Naive thymus-derived CD8-positive, alpha-beta T cell (primary cell): ENCODE results near the gene DIPK1A. TPM values are rescaled to one million over a fixed set of nuclear protein-coding genes. Genes with fewer than 3 reads are reported as not detected.
"Not testable (repeated sequence)": the region's sequence is repeated elsewhere in the genome, so short reads cannot be mapped to it uniquely, and the experiment has no call there.

Source experiments
- ATAC-seq, 2 donors: fragments of 150-1000 bp; cut with Tn5 transposase in 1 of 2; sonication (Bioruptor Pico), chemical (Tn5 transposase) in 1 of 2; 1 replicate in 1 of 2; 2 replicates in 1 of 2; pipeline ENCODE4 v1.10.0; 2021; ENCODE audit warnings: mild to moderate bottlenecking in 2 of 2, moderate library complexity in 2 of 2
- POLR2A ChIA-PET: fragments of 350-600 bp; sonication (Branson Sonifier 250); formaldehyde crosslinking; loops from one replicate; lab custom pipeline; 2021; ENCODE audit warnings: antibody characterized with exemption; lab: Charles Lee
- DNase-seq, 10 donors: peaks; one replicate each; pipeline versions ENCODE4 v3.0.0 to v3.0.0-alpha.2; 2020 to 2022
- H3K27ac Mint-ChIP-seq, 10 donors: one replicate each; pipeline ENCODE4 v1.8.0; 2020 to 2022; ENCODE audit warnings: mild to moderate bottlenecking in 10 of 10, mixed read lengths in 10 of 10, moderate library complexity in 4 of 10, inconsistent platforms in 1 of 10
- H3K27me3 Mint-ChIP-seq, 5 donors: one replicate each; pipeline ENCODE4 v1.8.0; 2021 to 2022; ENCODE audit warnings: mixed read lengths in 5 of 5
- H3K36me3 Mint-ChIP-seq, 3 donors: one replicate each; pipeline ENCODE4 v1.8.0; 2020 to 2022; ENCODE audit warnings: mixed read lengths in 3 of 3, mild to moderate bottlenecking in 2 of 3, inconsistent platforms in 1 of 3
- H3K4me1 Mint-ChIP-seq, 4 donors: one replicate each; pipeline ENCODE4 v1.8.0; 2021 to 2022; ENCODE audit warnings: mixed read lengths in 4 of 4
- H3K4me3 Mint-ChIP-seq, 10 donors: one replicate each; pipeline ENCODE4 v1.8.0; 2020 to 2022; ENCODE audit warnings: mild to moderate bottlenecking in 10 of 10, mixed read lengths in 10 of 10, moderate library complexity in 6 of 10, inconsistent platforms in 1 of 10
- H3K9me3 Mint-ChIP-seq, 9 donors: one replicate each; pipeline ENCODE4 v1.8.0; 2020 to 2022; ENCODE audit warnings: mixed read lengths in 9 of 9, mild to moderate bottlenecking in 3 of 9, inconsistent platforms in 1 of 9, moderate library complexity in 1 of 9
- polyA plus RNA-seq, 3 donors: library from polyadenylated mRNA; unstranded; fragments of 300-500 nt; fragmentation: Illumina TruSeq; gene quantifications; one replicate each; pipeline ENCODE4 v1.2.3, GENCODE V29; 2021
- total RNA-seq, 8 experiments: library from RNA in 2 of 8; stranded (reverse) in 2 of 8; gene quantifications; one replicate each; pipeline ENCODE4 v1.2.3 and lab custom pipeline; 2021 to 2026

DIPK1A gene
- total and polyA plus RNA-seq, 5 experiments from 2014 or later: 11.5 to 14.8 (median 14.1) TPM

DNA sequence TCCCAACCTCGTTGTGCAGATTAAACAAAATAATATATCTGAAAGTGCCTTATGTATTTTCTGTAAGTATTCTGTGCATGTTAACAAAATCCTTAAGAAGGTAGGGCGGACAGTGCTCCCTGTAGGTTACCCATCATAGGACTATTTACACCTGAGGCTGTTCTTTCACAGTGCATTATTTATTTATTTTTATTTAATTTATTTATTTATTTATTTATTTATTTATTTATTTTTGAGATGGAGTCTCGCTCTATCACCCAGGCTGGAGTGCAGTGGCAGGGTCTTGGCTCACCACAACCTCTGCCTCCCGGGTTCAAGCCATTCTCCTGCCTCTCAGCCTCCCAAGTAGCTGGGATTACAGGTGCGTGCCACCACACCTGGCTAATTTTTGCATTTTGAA is 12.8 kb upstream of the DIPK1A start:
- POLR2A ChIA-PET: interaction anchor here (2.6 kb wide), 1 partner anchor 12 kb away, joined by 22 read pairs; the partner anchor contains the start of gene DIPK1A
- Mint-ChIP-seq H3K27ac (peak overlapping the region in 3 of 10 donors; percentile 27 to 76 (median 75)), H3K4me1 (peaks cover 12 to 66% (median 25%) of the 10 kb centered on the region in 4 donors)
- H3K36me3 Mint-ChIP-seq, ATAC-seq, DNase-seq, H3K4me3 Mint-ChIP-seq, H3K27me3 Mint-ChIP-seq, H3K9me3 Mint-ChIP-seq: not testable (repeated sequence)

DNA sequence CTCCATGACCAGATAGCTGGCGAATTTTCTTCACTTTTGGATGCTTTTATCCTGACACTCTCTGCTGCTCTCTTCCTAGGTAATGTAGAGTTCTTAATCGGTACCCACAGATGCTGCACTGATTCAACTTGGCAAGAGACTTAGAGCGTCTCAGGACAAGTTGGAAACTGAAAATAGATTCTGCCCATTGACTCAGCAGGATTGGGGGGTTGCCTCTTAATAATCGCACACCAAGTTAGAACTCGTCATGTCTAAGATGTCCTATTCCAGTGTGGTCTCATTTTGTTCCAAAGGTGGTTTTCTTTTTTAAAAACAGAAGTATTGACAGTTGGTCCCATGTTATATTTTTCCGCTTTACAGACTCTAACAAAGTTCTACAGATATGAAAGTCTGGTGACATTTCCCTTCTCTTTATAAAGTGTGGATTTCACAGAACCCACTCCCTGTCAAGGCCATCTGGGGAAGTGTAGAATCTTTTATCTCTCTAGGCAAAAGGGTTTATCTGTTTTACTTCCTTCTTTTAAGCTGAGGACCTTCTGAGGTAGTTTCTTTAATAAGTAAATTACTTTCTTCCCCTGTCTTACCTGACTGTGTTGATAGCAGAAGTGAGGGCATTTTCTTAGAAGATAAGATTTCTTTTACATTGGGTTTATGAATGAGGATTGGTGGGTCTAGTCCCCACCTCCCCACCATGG is 12.1 kb upstream of the DIPK1A start:
- peaks cover 17 to 67% (median 29%) of the 10 kb centered on the region in 4 donors for H3K4me1 Mint-ChIP-seq
- POLR2A ChIA-PET: no interaction called here

DNA sequence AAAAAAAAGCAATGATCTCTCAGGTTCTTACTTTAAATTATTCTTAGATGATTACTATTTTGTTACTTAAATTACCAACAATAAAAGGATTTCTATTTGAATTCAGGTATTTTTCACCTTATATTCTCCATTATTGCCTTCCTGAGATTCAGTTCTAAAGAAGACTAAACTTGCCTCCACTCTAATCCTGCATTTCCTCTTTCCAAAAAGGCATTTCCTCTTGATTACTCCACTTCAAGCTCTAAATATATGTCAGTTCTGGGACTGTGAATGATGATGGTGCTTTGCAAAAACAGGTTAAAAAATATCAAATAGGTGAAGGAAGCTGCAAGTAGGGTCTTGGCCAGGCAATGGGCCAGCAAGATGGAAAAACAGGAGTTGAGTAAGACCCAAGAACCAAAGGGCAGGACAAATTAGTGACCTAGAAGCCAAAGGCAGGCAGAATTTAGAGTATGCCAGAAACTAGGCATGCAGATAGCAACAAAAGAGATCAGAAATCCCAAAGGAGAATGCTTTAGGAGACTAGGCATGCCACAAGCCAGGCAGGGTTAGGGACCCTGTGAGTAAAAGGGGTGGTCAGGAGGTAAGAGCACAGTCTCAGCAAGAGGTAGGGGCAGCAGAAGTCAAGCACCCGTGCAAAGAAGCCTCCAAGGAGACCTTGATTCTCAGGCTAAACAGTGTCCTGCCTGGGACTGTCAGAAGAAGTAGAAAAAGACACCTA is 11.3 kb upstream of the DIPK1A start:
- POLR2A ChIA-PET: interaction anchor here (1.8 to 2.8 kb wide), 3 partner anchors 9 to 22 kb away, joined by 5 to 15 read pairs (median 11); partner anchors contain the start of gene DIPK1A
- no peak overlapping the region for H3K4me3 Mint-ChIP-seq
- H3K36me3 Mint-ChIP-seq: no peaks in the 10 kb centered on the region
- peak overlapping the region in 8 of 10 donors; percentile 23 to 88 (median 76) for H3K27ac Mint-ChIP-seq
- H3K27me3 Mint-ChIP-seq: no peaks in the 10 kb centered on the region
- peaks cover 19 to 69% (median 35%) of the 10 kb centered on the region in 4 donors for H3K4me1 Mint-ChIP-seq
- no peak for DNase-seq
- H3K9me3 Mint-ChIP-seq: no peaks in the 10 kb centered on the region
- no peak for ATAC-seq

More for the DNA sequence above, 12.1 kb upstream of the DIPK1A start:
- ATAC-seq (no peak), DNase-seq (no peak)
- H3K27ac Mint-ChIP-seq: peak overlapping the region in 9 of 10 donors; percentile 0 to 88 (median 55)
- peak overlapping the region in 1 of 10 donors; percentile 40 for H3K4me3 Mint-ChIP-seq
- no peaks in the 10 kb centered on the region for H3K9me3 Mint-ChIP-seq
- no peaks in the 10 kb centered on the region for H3K36me3 Mint-ChIP-seq
- H3K27me3 Mint-ChIP-seq: no peaks in the 10 kb centered on the region

DNA sequence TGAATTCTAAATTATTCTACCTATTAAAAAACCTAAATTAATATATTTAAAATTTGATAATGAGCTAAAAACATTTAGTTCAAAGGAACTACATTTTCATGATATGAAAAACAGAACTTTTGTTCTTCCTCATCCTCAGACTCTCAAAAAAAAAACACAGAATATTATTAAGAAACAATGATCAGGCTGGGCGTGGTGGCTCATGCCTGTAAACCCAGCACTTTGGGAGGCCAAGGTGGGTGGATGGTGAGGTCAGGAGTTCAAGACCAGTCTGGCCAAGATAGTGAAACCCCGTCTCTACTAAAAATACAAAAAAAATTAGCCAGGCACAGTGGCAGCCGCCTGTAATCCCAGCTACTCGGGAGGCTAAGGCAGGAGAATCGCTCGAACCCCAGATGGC is 10.7 kb upstream of the DIPK1A start:
- DNase-seq, H3K4me3 Mint-ChIP-seq, H3K36me3 Mint-ChIP-seq, H3K27ac Mint-ChIP-seq, ATAC-seq, H3K9me3 Mint-ChIP-seq, H3K27me3 Mint-ChIP-seq: not testable (repeated sequence)
- POLR2A ChIA-PET: interaction anchor here (1.8 to 2.8 kb wide), 3 partner anchors 9 to 22 kb away, joined by 5 to 15 read pairs (median 11); partner anchors contain the start of gene DIPK1A
- H3K4me1 Mint-ChIP-seq: peaks cover 19 to 64% (median 35%) of the 10 kb centered on the region in 4 donors

DNA sequence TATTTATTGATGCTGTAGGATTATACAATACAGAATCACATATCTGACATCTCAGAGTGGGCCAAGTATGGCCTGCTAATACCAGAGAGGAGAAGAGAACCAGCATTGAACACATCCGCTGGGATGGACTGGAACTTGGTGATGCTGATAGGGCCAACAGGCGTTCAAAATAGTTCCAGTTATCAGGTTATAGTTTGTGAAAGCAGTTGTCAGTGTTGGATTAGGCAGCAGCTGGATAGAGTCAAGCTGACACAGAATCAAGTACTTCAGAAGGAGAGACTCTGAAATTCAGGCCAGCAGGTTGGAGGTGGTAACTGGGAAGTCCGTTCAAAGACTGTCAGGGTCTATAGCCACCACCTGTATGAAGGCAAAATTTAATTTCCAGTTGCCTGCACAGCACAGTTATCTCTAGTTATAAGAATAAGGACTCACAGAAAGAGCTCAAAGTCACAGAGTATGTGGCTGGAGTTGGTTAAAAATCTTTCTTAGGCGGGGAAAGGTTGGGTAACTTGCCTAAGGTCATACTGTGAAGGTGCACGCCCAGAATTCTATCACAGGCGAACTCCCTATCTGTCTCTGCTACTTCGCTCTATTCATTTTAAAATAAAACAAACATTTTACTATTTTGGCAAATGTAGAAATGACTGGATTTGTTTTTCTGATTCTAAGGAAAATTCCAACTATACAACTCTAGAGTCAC is 9.9 kb upstream of the DIPK1A start:
- Mint-ChIP-seq H3K27ac (peak overlapping the region in 3 of 10 donors; percentile 2 to 32 (median 22)), H3K36me3 (no peaks in the 10 kb centered on the region), H3K27me3 (no peaks in the 10 kb centered on the region), H3K9me3 (no peaks in the 10 kb centered on the region), H3K4me3 (no peak overlapping the region), H3K4me1 (peaks cover 19 to 56% (median 35%) of the 10 kb centered on the region in 4 donors)
- ATAC-seq (no peak), DNase-seq (no peak)
- POLR2A ChIA-PET: interaction anchor here (0.7 to 2.8 kb wide), 5 partner anchors 9 to 654 kb away, joined by 3 to 15 read pairs (median 5); partner anchors contain the start of gene DIPK1A

DNA sequence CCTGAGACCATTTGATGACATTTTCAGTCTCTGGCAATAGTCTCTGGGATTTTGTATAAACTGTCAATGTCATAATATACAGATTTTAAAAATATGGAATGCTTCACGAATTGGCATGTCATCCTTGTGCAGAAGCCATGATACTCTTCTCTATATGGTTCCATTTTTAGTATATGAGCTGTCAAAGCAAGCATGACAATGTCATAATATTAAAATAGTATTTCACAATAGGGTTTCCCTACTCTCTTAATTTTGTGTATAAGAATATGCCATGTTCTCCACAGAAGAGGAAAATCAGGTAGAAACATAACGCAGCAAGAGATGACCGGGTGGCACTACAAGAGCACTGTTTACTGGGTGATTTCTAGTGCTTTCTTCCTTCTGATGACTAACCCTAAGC is 8.3 kb upstream of the DIPK1A start:
- H3K4me1 Mint-ChIP-seq: peaks cover 16 to 43% (median 28%) of the 10 kb centered on the region in 4 donors
- no peak overlapping the region for H3K4me3 Mint-ChIP-seq
- POLR2A ChIA-PET: interaction anchor here (1.7 to 4.4 kb wide), 3 partner anchors 8 to 24 kb away, joined by 8 to 23 read pairs (median 15); partner anchors contain the start of gene DIPK1A
- DNase-seq (no peak), ATAC-seq (no peak)
- H3K36me3 Mint-ChIP-seq: no peaks in the 10 kb centered on the region
- peak overlapping the region in 1 of 10 donors; percentile 19 for H3K27ac Mint-ChIP-seq
- H3K27me3 Mint-ChIP-seq: no peaks in the 10 kb centered on the region
- H3K9me3 Mint-ChIP-seq: no peaks in the 10 kb centered on the region

DNA sequence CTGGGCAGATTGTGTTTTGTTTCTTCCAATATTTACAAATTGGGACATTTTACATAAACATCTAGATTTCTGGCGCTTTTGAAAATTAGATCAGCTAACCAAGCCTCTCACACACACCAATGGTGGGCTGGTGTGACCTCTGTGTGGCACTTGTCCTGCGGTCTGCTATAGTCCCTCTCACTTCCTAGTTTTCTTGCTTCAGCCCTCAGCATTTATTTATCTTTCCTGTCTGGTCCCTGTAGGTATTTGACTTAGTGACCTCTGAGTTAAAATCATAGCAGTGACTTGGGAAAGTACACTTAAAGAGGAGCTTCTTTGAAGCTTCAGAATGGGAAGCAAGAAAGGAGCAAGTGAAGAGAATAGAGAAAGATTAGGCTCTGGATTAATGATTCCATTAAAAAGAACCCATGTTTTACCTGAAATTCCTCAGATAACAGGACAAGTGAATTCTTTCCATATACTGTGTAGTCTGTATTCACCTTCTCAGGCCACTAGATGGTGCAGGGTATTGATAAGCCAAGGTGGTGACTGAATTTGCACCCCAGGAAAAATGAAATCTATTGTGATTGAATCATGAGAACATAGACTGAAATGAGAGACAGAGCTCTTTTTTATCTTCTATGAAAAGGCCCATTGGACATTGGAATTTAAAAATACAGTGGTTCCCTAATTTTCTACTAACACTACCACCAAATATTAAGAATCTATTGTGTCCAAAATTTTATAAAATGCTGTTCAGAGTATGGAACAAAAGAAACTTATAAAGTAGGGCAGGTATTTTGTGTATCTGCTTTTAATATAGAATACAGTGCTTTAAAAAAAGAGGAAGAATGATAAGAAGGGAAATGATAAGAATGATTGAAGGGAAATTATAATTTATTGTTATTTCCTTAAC is 7.1 kb upstream of the DIPK1A start:
- DNase-seq (peak in 4 of 10 donors; percentile 26 to 52 (median 45)), ATAC-seq (peak; percentile 28 to 39)
- no peaks in the 10 kb centered on the region for H3K36me3 Mint-ChIP-seq
- no peaks in the 10 kb centered on the region for H3K9me3 Mint-ChIP-seq
- POLR2A ChIA-PET: interaction anchor here (0.6 to 4.4 kb wide), 6 partner anchors 13 to 114 kb away, joined by 4 to 23 read pairs (median 6); no protein-coding TSS in a partner anchor
- H3K27ac Mint-ChIP-seq: peak overlapping the region in 8 of 10 donors; percentile 11 to 79 (median 38)
- no peak overlapping the region for H3K4me3 Mint-ChIP-seq
- no peaks in the 10 kb centered on the region for H3K27me3 Mint-ChIP-seq
- peaks cover 13 to 36% (median 23%) of the 10 kb centered on the region in 4 donors for H3K4me1 Mint-ChIP-seq

DNA sequence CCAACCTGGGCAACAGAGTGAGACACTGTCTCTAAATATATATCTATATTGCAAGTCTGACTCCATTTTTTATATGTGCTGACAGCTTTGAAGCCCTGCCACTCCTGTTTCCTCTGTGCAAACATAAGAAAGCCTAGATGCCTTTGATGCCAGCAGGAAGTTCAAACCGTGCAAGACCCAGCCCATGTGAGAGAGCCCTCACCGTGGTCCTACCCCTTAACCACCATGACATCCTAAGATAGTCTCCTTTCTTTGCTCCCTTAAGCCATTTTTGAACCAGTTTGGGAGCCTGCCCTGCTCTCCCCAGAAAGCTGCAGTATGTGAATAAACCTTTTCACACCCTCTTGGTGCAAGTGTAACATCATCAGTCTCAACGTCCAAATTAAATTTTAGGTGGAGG is 3.7 kb upstream of the DIPK1A start:
- peaks cover 14 to 28% (median 18%) of the 10 kb centered on the region in 4 donors for H3K4me1 Mint-ChIP-seq
- DNase-seq (peak in 9 of 10 donors; percentile 36 to 86 (median 64)), ATAC-seq (peak; percentile 35 to 47)
- H3K36me3 Mint-ChIP-seq: no peaks in the 10 kb centered on the region
- H3K9me3 Mint-ChIP-seq: no peaks in the 10 kb centered on the region
- no peak overlapping the region for H3K4me3 Mint-ChIP-seq
- no peak overlapping the region for H3K27ac Mint-ChIP-seq
- H3K27me3 Mint-ChIP-seq: no peaks in the 10 kb centered on the region
- POLR2A ChIA-PET: interaction anchor here (0.6 to 5.6 kb wide), 6 partner anchors 16 to 215 kb away, joined by 3 to 51 read pairs (median 6); partner anchors contain the start of gene TMED5

DNA sequence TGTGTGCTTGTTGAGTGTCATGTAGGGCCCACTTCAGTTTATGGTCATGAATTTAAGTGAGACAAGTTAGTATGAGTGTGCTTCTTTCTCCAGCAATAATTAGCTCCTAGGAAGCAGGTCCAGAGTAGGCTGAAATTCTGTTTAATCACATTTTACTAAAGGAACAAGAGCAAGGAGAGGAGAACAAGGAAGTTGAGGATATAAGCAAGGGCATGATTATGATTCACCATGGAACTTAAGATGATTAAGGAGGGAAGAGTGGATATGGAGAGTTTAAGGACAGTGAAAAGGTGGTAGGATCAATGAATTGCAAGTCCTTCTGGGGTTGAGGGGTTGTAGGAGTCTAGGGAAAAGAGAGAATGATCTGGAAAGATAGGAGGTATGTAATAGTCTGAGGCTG is 3.1 kb upstream of the DIPK1A start:
- DNase-seq (no peak), ATAC-seq (no peak)
- no peak overlapping the region for H3K4me3 Mint-ChIP-seq
- POLR2A ChIA-PET: interaction anchor here (1.2 to 5.6 kb wide), 6 partner anchors 11 to 215 kb away, joined by 4 to 51 read pairs (median 8); partner anchors contain the start of gene TMED5
- H3K36me3 Mint-ChIP-seq: no peaks in the 10 kb centered on the region
- H3K4me1 Mint-ChIP-seq: peaks cover 15 to 24% (median 20%) of the 10 kb centered on the region in 4 donors
- no peak overlapping the region for H3K27ac Mint-ChIP-seq
- H3K27me3 Mint-ChIP-seq: no peaks in the 10 kb centered on the region
- H3K9me3 Mint-ChIP-seq: no peaks in the 10 kb centered on the region

DNA sequence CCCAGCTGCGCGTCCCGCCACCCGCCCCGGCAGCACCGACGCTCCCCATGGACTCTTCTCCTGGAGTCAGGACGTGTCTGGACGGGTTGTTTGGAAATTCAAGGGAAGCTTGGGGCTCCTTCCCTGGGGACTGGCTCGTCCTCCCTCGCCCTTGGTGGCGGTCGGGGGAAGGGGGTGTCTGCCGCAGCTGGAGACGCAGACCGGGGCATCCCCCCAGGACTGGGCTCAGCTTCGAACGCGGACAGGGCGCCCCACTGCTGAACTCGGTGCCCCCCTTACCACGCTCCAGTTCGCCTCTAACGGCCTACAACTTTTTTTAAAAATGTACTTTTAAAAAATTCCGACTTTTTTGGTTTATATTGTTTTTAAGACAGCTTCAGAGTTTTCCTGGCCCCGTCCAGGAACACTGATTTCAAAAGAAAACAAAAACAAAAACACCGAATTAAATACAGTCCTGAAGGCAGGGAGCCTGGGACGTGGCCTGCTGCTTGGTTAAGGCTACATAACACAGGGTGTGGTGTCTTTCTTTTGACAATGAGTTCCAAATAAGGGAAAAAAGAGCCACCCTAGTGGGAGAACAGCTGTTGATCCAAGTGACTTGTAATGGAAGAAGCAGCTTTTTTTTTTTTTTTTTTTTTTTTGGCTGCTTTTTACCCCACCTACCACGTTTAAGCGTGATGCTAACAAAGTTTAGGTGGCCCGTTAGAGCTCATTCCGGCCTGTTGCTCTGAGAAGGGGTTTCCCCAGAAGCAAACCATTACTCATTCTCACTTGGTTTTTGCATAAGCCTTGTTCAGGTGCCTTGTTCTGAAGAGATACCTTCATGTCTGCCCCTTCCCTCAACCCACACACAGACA is 862 bp upstream of the DIPK1A start:
- peaks cover 13 to 29% (median 28%) of the 10 kb centered on the region in 4 donors for H3K4me1 Mint-ChIP-seq

More for the DNA sequence above, 862 bp upstream of the DIPK1A start:
- ATAC-seq (peak; percentile 67 to 68), DNase-seq (peak; percentile 36 to 88 (median 74))
- Mint-ChIP-seq H3K4me3 (no peak overlapping the region), H3K27ac (no peak overlapping the region), H3K9me3 (no peaks in the 10 kb centered on the region), H3K27me3 (no peaks in the 10 kb centered on the region), H3K36me3 (no peaks in the 10 kb centered on the region)
- POLR2A ChIA-PET: interaction anchor here (0.5 to 5.6 kb wide), 31 partner anchors 9 to 917 kb away, joined by 3 to 92 read pairs (median 5); partner anchors contain the start of genes DNTTIP2, MTF2 and RPL5
